Measurements from ENCODE around the gene WDFY2.

Gene WDFY2

GRCh38 chr13:51556740-51557139, 27.5 kb upstream of the WDFY2 start:
- H3K4me3 ChIP-seq (replicated peaks in 1 of 2; ENCODE audit: low read depth in 2 of 2, low read length in 2 of 2): no peak overlapping the region
- no peak for TF ChIP-seq CTCF (IDR thresholded peaks at IDR 0.05; ENCODE audit: low read depth, low read length)
- DNase-seq (ENCODE audit: low read depth in 2 of 2): no peak

- TF ChIP-seq CTCF (IDR thresholded peaks at IDR 0.05; ENCODE audit: low read depth, low read length): no peak
- peak in 1 of 2 donors; percentile 11 for DNase-seq (ENCODE audit: low read depth in 2 of 2)
Observed at GRCh38 chr13:51557438-51557837, 26.8 kb upstream of the WDFY2 start.

GRCh38 chr13:51557875-51558612, 26.2 kb upstream of the WDFY2 start:
- no peak for TF ChIP-seq CTCF (IDR thresholded peaks at IDR 0.05; ENCODE audit: low read depth, low read length)
- DNase-seq (ENCODE audit: low read depth in 2 of 2): peak; percentile 74 to 86
- no peak overlapping the region for H3K4me3 ChIP-seq (replicated peaks in 1 of 2; ENCODE audit: low read depth in 2 of 2, low read length in 2 of 2)

More at GRCh38 chr13:51557438-51557837, 26.8 kb upstream of the WDFY2 start:
- H3K4me3 ChIP-seq (replicated peaks in 1 of 2; ENCODE audit: low read depth in 2 of 2, low read length in 2 of 2): no peak overlapping the region

GRCh38 chr13:51559946-51560735, 24.1 kb upstream of the WDFY2 start:
- DNase-seq (ENCODE audit: low read depth in 2 of 2): no peak
- no peak for TF ChIP-seq CTCF (IDR thresholded peaks at IDR 0.05; ENCODE audit: low read depth, low read length)
- no peak overlapping the region for H3K4me3 ChIP-seq (replicated peaks in 1 of 2; ENCODE audit: low read depth in 2 of 2, low read length in 2 of 2)

- DNase-seq (ENCODE audit: low read depth in 2 of 2): no peak
Observed at GRCh38 chr13:51562011-51562671, 22.1 kb upstream of the WDFY2 start.

More at GRCh38 chr13:51562011-51562671, 22.1 kb upstream of the WDFY2 start:
- TF ChIP-seq CTCF (IDR thresholded peaks at IDR 0.05; ENCODE audit: low read depth, low read length): no peak
- no peak overlapping the region for H3K4me3 ChIP-seq (replicated peaks in 1 of 2; ENCODE audit: low read depth in 2 of 2, low read length in 2 of 2)
